ENCODE results near the gene NOP16. TPM values are rescaled to one million over a fixed set of nuclear protein-coding genes. Genes with fewer than 3 reads are reported as not detected.

The NOP16 gene
- total RNA-seq, 1 donor from 2014 or later, result 13.6 TPM

GRCh38 chr5:176359658-176360057 lies 28.7 kb downstream of the NOP16 start:
- Histone ChIP-seq H3K9me3 (no peaks in the 10 kb centered on the region), H3K27me3 (no peaks in the 10 kb centered on the region), H3K4me3 (no peak overlapping the region), H3K27ac (no peak overlapping the region), H3K4me1 (peaks cover 11% of the 10 kb centered on the region), H3K36me3 (peaks cover 30% of the 10 kb centered on the region)
- intact Hi-C loops (cut with DNase I), result no loop called here
- ATAC-seq (no peak), DNase-seq (no peak)
- TF ChIP-seq CTCF (IDR thresholded peaks at IDR 0.05), result no peak

- Histone ChIP-seq H3K4me1 (peaks cover 10% of the 10 kb centered on the region), H3K36me3 (peaks cover 64% of the 10 kb centered on the region), H3K4me3 (no peak overlapping the region), H3K27ac (no peak overlapping the region), H3K9me3 (no peaks in the 10 kb centered on the region), H3K27me3 (no peaks in the 10 kb centered on the region)
- no peak for ATAC-seq
- intact Hi-C loops (cut with DNase I), result no loop called here
- DNase-seq, result no peak
- TF ChIP-seq CTCF (IDR thresholded peaks at IDR 0.05), result no peak
Observed at GRCh38 chr5:176356179-176356566, 32.2 kb downstream of the NOP16 start.

- intact Hi-C loops (cut with DNase I), result no loop called here
- Histone ChIP-seq H3K9me3 (no peaks in the 10 kb centered on the region), H3K4me1 (peaks cover 8% of the 10 kb centered on the region), H3K27ac (no peak overlapping the region), H3K36me3 (peaks cover 67% of the 10 kb centered on the region), H3K4me3 (no peak overlapping the region), H3K27me3 (no peaks in the 10 kb centered on the region)
- no peak for TF ChIP-seq CTCF (IDR thresholded peaks at IDR 0.05)
- DNase-seq, result no peak
- ATAC-seq, result no peak
Observed at GRCh38 chr5:176355400-176356178, 32.8 kb downstream of the NOP16 start.

GRCh38 chr5:176353533-176353932 lies 34.9 kb downstream of the NOP16 start:
- Histone ChIP-seq H3K4me1 (no peaks in the 10 kb centered on the region), H3K27me3 (no peaks in the 10 kb centered on the region), H3K36me3 (peaks cover 86% of the 10 kb centered on the region), H3K27ac (no peak overlapping the region), H3K4me3 (no peak overlapping the region), H3K9me3 (no peaks in the 10 kb centered on the region)
- ATAC-seq (no peak), DNase-seq (no peak)
- TF ChIP-seq CTCF (IDR thresholded peaks at IDR 0.05), result no peak
- intact Hi-C loops (cut with DNase I), result no loop called here

GRCh38 chr5:176352116-176352878 lies 36.1 kb downstream of the NOP16 start:
- H3K27me3 ChIP-seq, result no peaks in the 10 kb centered on the region
- TF ChIP-seq CTCF (IDR thresholded peaks at IDR 0.05), result no peak
- no peak for ATAC-seq
- H3K9me3 ChIP-seq, result no peaks in the 10 kb centered on the region
- intact Hi-C loops (cut with DNase I), result no loop called here
- no peak for DNase-seq
- H3K4me3 ChIP-seq, result no peak overlapping the region
- peaks cover 88% of the 10 kb centered on the region for H3K36me3 ChIP-seq
- no peaks in the 10 kb centered on the region for H3K4me1 ChIP-seq
- no peak overlapping the region for H3K27ac ChIP-seq
